Lower leg skin (tissue), 3 donors: ENCODE measurements around the gene SELENOO.

Experiments
- POLR2A ChIP-seq, 2 donors: fragments of 450-650 bp; IDR thresholded peaks; one replicate each; pipeline ENCODE4 v1.6.1; 2016 to 2017; ENCODE audit warnings: antibody characterized with exemption in 2 of 2, mild to moderate bottlenecking in 1 of 2, moderate library complexity in 1 of 2
- TF ChIP-seq, protein P1 (sequence below), 3 donors: fragments of 450-650 bp; IDR thresholded peaks; one replicate each; pipeline ENCODE4 v1.5.1; 2016; ENCODE audit warnings: antibody characterized with exemption in 3 of 3, mild to moderate bottlenecking in 3 of 3, moderate library complexity in 2 of 3

DNA sequence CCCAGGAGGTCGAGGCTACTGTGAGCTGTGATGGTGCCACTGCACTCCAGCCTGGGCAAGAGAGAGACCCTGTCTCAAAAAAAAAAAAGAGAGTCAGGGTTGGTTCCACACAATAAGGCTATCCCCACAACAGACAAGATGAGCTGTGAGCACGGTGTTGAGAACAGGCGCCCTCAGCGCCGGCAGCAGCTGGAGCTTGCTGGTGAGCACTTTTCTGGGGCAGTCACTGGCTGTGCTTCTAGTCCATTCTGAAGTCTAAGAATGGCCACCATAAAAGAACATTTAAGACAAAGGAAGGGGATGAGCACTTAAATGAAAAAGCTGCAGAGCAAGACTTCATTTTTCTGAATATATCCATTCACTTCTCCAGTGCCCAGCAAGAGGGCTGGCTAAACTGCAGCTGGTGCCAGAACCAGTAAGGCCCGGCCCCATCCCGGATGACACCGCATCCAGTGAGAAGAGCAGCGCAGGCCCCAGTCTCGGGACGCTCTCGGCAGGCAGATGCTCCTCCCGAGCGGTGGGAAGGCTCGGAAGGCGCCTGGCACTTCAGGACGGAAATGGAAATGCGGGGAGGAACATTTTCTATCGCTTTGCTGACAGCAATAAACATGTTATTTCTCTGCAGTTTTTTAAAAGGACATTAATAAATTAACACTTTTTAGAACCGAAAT lies 31.8 kb downstream of the SELENOO start:
- TF ChIP-seq, protein P1, sequence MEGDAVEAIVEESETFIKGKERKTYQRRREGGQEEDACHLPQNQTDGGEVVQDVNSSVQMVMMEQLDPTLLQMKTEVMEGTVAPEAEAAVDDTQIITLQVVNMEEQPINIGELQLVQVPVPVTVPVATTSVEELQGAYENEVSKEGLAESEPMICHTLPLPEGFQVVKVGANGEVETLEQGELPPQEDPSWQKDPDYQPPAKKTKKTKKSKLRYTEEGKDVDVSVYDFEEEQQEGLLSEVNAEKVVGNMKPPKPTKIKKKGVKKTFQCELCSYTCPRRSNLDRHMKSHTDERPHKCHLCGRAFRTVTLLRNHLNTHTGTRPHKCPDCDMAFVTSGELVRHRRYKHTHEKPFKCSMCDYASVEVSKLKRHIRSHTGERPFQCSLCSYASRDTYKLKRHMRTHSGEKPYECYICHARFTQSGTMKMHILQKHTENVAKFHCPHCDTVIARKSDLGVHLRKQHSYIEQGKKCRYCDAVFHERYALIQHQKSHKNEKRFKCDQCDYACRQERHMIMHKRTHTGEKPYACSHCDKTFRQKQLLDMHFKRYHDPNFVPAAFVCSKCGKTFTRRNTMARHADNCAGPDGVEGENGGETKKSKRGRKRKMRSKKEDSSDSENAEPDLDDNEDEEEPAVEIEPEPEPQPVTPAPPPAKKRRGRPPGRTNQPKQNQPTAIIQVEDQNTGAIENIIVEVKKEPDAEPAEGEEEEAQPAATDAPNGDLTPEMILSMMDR (IDR thresholded peaks at IDR 0.05): no peak
- TF ChIP-seq POLR2A (IDR thresholded peaks at IDR 0.05): no peak
